HG03439 (cell line): Measurements from ENCODE around the gene WBP1L.
"Not testable (repeated sequence)": the region's sequence is repeated elsewhere in the genome, so short reads cannot be mapped to it uniquely, and the experiment has no call there.

Source experiments
- ATAC-seq: cut with Tn5 transposase; IDR thresholded peaks from one replicate; pipeline ENCODE4 v1.9.1; 2021; ENCODE audit warnings: mild to moderate bottlenecking, moderate library complexity; ENCODE audit not compliant: unreplicated experiment

Gene WBP1L

DNA sequence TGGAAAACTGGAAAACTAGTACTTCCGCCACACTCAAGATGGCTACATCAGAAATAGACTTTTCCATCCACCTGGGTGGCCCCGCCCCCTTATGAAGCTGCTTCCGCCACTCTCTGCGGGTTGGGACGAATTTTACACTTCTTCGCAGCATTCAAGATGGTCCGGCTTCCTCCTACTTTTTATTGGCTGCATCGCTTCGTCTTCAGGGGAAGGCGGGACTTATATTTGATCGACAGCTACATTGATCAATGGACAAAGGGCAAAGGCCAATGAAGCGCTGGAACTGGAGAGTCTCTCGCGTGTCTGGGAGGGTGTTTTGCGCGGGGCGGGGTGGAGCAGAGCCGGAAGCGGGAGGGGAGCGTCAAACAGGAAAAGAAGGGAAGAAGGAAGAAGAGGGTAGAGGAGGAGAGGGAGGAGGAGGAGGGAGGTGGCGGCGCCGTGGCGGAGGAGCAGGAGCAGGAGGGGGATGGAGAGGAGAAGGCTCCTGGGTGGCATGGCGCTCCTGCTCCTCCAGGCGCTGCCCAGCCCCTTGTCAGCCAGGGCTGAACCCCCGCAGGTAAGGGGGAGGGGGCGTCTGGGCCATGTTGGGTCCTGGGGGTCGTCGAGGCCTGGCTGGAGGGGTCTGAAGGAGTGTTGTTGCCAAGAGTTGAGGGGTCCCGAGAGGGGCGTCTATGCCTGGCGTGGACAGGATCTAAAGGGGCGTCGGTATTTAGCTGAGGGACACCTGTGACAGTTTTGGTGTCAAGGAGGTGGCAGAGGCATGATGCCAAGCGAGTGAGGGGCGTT is at the start of gene WBP1L:
WBP1L (plus strand) TSS at position 361 of the 786 bp plus-strand sequence; CDS start at position 467, 106 bp downstream.
- peak; percentile 96 for ATAC-seq

DNA sequence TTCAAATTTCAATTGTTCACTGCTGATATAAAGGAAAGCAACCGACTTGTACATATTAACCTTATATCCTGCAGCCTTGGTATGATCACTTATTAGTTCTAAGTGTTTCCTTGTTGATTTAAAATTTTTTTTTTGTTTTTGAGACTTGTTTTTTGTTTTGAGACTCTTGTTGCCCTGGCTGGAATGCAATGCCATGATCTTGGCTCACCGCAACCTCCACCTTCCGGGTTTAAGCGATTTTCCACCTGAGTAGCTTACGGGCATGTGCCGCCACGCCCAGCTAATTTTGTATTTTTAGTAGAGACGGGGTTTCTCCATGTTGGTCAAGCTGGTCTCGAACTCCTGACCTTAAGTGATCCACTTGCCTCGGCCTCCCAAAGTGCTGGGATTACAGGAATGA is 48.3 kb upstream of the WBP1L start:
- not testable (repeated sequence) for ATAC-seq

DNA sequence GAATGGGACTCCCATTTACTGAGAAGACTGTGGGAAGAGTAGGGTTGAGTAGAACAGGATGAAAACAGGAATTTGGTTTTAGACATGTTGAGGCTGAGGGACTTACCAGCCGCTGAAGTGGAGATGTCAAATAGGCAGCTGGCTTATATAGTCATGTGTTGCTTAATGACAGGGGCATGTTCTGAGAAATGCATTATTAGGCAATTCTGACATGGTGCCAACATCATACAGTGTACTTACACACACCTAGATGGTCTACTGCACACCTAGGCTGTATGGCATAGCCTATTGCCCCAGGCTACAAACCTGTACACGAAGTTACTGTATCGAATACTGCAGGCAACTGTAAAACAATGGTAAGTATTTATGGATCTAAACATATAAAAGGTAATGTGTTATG is 47.0 kb upstream of the WBP1L start:
- ATAC-seq, result no peak

DNA sequence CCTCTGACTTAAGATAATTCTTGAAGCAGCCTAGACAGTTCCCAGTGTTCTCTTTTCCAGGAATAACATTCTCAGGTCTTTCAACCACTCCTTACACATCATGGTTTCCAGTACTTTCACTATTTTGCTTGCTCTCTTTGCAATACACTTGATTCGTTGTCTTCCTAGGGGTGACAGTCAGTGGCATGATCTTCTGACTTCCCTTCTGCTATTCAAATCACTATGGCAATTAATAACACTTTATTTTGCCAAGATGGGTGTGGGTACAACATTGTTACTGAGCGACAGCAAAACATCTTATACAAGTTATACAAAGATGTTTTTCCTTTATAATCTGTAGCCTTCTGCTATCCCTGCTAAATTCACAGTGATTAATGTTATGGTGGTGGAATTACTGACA is 44.9 kb upstream of the WBP1L start:
- ATAC-seq, result no peak

DNA sequence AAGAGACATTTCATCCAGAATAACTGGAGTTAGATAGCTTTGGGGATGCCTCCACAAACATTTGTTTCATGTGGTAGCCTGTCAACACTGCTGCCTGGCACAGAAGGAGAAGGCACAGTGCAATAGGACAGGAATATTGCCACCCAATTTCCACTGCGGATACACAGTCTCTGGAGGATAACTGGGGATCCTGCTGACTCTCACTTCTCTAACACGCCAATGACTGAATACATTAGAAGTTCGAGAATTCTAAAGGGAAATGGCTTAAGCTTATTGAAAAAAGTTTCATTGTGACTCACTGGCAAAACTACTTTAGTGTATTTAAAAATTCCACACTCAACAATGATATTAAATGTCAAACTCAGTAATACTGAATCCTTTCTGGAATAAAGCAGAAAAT is 42.5 kb upstream of the WBP1L start:
- ATAC-seq, result no peak

DNA sequence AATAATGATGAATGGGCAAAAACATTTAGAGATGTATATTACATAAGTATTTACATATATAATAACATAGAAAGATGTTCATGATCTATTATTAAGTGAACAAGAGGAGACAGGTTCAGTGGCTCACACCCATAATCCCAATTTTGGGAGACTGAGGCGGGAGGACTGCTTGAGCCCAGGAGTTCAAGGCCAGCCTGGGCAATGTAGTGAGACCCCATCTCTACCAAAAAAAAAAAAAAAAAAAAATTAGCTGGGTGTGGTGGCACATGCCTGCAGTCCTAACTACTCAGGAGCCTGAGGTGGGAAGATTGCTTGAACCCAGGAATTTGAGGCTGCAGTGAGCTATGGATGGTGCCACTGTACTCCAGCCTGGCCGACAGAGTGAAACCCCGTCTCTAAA is 42.0 kb upstream of the WBP1L start:
- no peak for ATAC-seq

DNA sequence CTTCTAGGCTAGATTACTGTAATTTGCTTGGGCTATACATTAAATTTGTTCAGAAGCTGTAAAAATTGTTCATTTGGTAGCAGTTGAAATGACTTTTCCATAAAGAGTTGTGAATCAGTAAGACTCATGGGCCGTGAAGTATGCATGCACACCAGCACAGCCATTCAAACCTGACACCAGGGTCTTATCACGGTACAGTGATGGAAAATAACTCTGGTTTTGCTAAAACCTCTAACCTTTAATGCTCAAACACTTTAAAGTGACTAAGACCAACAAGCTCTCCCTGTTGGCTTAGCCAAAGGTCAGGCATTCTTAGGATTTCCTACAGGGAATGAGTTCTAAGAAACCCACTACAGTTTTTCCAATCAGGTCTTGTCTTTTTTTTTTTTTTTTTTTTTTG is 41.0 kb upstream of the WBP1L start:
- ATAC-seq, result no peak

DNA sequence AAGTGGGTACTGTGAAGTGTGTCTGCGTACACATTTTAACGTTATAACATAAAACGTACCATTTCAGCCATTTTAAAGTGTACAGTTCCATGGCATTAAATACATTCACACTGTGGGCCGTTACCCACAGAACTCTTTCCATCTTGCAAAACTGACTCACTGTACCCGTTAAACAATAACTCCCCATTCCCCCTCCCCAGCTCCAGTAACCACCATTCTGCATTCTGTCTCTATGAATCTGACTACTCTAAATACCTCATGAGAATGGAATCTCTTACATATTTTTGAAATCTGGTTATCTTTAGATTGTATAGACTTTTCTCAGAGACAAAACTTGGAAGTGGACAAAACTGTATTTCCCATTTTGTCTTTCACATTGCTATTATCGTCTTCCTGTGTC is 38.8 kb upstream of the WBP1L start:
- no peak for ATAC-seq

DNA sequence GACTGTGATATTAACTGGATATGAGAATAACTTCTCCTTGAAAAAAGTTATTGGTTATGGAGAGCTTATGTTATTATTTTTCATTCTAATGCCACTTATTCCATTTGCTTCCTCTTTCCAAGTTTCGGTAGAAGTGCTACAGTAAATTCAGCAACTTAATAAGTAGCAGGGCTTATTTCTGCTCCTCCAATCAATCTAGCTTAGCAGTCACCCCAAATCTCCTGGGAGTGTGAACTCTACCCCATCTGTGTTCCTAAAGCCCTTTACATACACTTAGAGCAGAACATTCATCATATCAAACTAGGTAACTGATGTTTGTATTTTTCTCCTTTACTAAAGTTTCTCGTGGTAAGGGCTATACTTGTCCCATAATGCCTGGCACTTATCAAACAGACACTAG is 38.2 kb upstream of the WBP1L start:
- ATAC-seq, result no peak

DNA sequence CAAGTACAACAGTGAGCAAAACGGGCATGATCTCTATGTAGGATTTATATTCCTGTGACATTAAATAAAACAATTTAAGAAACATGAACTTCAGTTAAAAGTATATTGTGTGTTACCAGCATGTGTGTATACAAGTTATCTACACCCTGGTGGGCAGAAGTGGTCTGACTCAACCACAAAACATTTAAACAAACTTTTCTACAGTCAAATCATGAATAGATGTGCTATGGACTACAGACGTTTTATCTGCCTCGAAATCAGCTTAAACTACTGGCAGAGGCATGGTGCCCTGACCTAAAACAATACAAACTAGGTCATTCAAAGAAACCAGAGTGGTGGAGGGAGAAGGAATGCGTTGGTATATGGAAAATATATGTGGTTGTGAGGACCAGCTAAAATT is 33.1 kb upstream of the WBP1L start:
- no peak for ATAC-seq

DNA sequence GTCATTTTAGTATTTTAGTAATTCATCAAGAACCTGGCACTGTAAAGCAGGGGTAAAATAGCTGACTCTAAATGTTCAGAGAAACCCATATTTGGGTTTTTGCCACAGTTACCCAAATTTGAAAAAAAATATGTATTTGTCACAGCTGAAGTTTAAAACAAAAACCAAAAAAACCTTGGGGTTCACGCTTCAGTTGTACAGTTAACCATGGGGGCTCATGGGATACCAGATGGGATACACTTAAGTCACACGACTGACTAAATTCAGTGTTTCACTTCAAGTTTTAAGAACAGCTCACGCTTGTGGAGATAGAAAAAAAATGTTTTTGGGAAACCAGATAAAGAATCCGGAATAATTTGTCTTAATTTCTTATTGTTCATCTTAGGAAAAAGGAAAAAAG is 31.7 kb upstream of the WBP1L start:
- ATAC-seq, result no peak

DNA sequence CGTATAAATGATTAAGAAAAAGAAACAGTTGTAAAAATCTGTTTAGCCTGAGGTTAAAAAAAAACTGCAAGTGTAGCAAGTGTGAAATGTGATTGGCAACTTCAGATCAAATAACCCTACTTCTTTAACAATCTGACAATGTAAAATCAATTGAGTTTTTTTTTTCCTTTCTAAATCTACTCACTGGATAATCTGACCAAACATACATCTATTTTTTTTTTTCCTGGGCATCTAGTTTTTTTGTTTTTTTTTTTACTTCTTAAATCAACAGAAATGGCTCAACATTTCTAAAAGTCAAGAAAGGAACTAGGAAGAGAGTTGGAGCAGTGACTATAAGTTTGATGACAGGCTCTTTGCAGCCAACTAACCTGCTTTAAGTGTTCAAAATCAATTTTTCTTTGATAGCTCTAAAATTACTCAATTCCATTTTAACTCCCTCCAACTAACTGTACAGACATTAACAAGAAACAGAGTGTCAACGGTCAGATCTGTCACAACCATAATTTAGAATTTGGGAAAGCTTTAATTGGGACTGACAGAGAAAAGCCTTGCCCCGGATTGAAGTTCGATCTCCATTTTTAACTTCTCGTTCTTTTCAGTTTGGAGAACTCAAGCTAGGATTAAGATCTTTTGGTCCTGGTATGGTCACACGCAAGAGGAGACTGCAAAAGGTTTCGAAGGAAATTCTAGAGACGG is 30.8 kb upstream of the WBP1L start:
- no peak for ATAC-seq

DNA sequence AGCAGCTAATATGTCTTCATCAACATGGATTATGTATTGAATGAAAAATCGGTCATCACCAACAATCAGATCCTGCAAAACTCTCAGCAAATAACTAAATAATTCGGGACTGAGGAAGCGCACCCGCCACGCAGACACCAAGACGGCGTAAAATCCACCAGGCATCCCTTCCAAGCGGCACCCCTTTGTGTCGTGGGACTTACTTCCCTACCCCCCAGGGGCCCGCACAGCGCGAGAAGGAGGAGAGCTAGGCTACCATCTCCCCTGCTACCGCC is 30.3 kb upstream of the WBP1L start:
- ATAC-seq, result peak; percentile 27

DNA sequence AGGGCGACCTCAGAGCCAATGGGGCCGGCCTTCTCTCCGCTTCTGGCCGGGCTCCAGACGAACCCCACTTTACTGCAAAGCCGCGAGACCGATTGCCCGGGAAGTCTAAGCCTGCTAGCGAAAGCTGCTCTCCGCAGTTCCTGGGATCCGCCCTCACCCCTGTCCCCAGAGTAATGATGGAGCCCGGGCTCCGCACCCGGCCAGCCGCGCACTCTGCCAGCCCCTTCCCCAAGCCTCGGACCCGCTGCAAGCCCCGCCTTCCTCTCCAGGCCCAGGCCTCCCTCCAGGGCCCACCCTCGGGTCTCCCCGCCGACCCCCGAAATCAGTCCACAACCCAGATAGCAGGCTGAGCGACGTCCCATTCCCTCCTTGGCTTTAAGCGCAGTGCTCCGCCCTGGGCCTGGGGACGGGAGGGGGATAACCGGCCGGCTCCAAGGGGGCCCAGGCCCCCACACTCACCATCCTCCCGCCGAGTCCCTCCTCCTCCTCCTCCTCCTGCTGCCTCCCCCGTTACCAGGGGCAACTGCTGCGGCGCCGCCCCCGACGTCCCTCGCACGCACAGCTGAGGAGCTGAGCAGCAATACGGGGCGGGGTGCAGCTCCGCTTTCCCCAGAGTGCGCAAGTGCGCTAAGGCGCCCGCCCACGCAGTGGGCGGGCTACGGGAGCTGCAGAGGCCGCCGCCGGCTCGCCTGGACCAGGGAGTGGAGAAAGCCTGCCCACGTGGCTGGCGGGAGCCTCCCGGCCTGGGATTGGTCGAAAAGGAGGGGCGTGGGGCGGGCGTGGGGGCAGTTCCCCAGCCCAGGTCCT is 29.7 kb upstream of the WBP1L start, which contains the start of gene ARL3:
ARL3 (minus strand) TSS at position 584 of the 807 bp plus-strand sequence; CDS start at position 462, 122 bp downstream.
- ATAC-seq, result peak; percentile 77

DNA sequence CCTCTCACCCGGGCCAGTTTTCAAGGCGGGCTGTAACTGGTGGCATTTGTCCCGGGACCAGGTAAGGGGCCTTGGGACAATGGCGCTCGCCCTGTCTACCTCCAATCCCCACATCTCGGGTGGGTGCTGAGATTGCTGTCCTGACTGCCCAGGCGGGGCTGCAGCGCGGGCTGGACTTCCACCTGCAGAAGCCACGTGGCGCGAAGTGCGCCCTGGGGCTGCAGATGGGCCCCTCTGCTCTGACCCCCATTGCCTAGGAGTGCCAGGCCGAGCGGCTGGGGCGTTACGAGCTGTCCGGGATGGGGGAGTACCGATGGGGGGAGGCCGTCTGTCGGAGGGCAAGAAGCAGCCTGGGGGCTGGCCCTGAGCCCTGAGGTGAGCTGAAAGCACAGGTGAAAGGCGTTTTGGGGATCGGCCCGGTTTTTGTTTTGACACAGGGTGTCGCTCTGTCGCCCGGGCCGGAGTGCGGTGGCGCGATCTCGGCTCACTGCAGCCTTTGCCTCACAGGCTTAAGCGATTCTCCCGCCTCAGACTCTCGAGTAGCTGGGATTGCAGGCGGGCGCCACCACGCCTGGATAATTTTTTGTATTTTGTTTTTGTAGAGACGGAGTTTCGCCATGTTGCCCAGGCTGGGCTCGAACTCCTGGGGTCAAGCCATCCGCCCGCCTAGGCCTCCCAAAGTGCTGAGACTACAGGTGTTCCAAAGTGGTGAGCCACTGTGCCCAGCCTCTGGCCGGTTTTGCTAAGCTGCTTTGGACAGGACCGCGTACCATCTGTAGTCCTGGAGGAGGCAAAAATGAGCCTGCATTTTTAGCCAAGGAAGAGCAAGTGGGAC is 28.9 kb upstream of the WBP1L start, which contains the start of gene SFXN2:
SFXN2 (plus strand) TSS at position 16 of the 835 bp plus-strand sequence. CDS start 12,001 bp downstream, outside the sequence.
- ATAC-seq, result peak; percentile 33

DNA sequence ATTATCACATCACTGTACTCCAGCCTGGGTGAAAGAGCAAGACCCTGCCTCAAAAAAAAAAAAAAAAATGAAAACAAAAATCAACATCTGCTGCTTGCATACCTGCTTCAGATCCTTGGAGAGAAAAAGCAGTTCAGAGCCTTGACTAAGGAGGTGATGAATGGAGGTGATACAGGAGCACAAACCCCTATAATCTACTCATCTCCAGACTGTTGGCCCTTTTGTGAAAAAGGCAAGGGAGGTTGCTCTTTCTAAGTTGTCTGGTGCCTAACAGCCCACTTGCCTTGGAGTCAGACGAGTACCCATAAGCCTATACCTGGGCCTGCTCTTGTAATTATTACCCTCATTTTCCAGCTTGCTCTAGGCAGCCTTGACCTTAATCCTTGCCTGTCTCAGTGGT is 27.9 kb upstream of the WBP1L start:
- ATAC-seq, result no peak

DNA sequence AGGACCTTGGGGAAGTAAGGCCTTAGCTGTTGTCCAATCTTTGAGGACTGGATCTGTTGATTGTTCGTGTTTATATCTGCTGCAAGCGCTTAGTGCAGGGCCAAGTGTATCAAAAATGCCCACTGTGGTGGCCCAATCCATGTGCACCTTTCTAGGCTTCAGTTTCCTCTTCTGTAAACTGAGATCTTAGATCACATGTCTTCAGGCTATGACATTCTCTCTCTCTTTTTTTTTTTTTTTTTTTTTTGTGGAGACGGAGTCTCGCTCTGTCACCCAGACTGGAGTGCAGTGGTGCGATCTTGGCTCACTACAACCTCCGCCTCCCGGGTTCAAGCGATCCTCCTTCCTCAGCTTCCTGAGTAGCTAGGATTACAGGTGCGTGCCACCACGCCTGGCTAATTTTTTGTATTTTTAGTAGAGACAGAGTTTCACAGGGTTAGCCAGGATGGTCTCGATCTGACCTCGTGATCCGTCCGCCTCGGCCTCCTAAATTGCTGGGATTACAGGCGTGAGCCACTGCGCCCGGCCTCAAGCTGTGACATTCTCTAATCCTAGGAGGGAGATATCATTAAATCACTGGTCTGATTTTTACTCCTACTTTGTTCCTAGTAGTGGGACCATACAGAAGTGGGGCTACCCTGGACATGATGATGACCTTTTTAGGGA is 26.7 kb upstream of the WBP1L start:
- not testable (repeated sequence) for ATAC-seq

DNA sequence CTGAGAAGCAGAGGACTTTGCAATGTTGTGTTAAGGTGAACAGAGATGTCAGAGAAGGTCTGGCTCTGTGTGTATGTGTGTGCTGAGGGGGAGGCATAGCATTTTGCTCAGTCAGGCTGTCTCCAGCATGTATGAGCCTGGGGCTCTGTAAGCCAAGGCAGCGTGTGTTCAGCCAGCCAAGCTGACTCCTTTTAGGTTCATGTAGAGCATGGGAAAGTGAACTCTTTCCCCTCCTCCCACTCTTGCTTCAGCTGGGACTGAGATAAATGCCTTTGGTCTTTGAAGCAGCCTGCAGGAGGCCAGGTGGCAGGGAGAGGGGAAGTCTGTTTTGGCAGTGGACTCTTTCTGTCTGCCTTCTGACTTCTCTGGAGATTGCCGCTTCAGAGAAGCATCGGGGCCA is 25.5 kb upstream of the WBP1L start:
- ATAC-seq, result no peak

DNA sequence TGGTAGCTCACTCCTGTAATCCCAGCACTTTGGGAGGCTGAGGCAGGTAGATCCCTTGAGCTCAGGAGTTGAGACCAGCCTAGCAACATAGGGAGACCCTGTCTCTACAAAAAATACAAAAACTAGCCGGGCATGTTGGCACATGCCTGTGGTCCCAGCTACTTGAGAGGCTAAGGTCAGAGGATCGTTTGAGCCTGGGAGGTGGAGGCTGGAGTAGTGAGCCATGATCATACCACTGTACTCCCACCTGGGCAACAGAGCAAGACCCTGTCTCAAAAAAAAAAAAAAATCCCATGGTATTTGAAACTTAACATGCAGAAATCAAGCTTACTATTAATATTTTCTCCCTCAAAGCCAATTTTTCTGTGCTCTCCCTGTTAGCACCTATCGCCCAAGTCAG is 23.4 kb upstream of the WBP1L start:
- no peak for ATAC-seq

DNA sequence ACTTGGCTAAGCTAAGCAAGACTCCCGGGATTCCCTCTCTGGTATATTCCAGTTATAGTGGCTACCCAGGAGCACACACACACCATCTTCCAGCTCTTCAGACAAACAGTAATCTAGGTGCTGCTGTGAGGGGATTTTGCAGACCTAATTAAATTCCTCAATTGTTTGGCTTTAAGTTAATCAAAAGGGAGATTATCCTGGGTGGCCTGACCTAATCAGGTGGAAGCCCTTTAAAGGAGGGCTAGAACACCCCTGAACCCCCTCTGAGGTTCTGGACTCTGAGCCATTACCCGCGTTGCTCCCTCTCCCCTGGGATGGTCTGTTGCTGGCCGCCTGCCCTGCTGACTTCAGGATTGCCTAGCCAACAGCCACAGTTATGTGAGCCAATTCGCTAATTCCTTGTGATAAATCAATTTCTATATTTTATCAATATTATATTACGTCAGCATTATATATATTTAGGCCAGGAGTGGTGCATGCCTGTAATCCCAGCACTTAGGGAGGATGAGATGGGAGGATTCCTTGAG is 22.9 kb upstream of the WBP1L start:
- no peak for ATAC-seq
